GM21528 (cell line): ENCODE data around the gene SPACA7.

Experiments used
- ATAC-seq: cut with Tn5 transposase; IDR thresholded peaks from one replicate; pipeline ENCODE4 v1.9.1; 2021; ENCODE audit warnings: mild to moderate bottlenecking, moderate library complexity; ENCODE audit not compliant: unreplicated experiment, low FRiP score

The SPACA7 gene, protein sequence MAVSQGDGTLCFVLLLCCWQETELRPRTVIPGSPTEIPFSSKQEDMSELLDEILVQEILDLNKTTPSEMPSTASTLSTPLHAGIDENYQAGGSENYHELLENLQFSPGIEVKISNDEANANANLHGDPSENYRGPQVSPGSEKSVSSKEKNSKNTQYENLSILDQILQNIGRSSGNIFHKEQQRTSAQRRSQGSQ

DNA sequence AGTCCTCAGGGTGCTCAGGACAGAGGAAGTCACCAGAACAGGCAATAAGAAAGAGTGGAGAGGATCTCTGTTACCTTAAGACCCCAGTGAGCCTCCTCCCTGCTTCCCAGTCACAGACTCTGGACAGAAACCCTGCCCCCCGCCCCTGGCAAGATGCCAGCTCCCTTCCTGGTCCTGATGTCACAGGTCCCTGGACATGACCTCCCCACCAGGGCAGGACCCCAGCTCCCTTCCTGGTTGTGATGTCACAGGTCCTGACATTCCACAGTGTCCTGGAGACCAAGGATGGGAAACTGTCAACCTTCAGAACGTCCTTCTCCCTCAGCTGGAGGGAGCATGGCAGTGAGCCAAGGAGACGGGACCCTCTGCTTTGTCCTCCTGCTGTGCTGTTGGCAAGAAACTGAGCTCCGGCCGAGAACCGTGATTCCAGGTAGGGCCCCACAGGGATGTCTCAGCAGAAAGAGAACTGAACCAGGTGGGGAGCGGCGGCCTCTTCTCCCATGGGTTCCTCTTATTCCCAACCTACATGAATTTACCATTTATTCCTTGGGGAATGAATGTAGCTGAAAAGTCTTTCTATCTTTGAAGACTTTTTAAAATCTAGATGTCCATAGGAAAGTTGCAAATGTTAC, at the start of gene SPACA7:
TSS of gene SPACA7 (plus strand) at position 306 of the 632 bp plus-strand sequence. CDS start at position 337, 31 bp downstream.
- ATAC-seq = no peak

DNA sequence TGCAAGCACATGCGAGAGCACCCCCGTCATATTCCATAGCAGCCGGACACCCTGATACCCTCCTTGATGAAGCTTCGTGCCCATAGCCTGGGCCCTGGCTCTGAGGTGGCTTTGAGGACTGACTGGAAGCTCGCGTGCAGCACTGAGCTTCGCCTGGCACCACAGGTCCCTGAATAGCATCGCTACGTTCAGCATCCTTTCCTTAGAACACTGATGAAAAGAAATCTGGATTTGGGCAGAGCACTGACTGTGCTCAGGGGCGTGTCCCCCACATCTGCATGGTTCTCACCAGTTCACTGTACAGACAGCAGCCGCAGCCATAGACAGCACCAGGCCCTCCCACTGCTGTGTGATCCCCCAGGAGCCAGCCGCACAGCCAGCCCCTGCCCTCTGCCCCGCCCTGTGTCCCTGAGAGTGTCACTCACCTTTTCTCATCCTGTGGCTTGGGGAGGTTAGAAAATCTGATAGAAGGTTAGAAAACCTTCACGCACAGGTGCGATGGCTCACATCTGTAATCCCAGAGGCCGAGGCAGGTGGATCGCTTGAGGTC, 49.3 kb upstream of the SPACA7 start:
- no peak for ATAC-seq

DNA sequence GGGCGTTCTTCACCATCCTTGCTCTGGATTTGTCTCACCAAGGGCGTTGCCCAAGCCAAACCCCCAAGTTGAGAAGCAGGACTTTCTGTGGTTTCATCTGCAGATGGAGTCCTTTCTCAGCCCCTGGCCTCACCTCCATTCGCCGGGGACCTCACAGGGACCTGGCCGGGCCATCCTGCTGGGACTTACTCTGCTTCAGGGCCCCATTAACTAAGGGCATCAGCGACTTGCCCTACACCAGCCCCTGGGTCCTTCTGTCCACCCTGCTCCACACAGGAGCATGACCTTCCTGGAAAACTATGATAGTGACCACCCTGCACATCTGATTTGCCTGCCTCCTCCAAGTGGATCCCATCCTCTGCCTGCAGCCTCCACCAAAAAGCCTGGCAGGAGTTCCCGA, 47.2 kb upstream of the SPACA7 start:
- no peak for ATAC-seq

DNA sequence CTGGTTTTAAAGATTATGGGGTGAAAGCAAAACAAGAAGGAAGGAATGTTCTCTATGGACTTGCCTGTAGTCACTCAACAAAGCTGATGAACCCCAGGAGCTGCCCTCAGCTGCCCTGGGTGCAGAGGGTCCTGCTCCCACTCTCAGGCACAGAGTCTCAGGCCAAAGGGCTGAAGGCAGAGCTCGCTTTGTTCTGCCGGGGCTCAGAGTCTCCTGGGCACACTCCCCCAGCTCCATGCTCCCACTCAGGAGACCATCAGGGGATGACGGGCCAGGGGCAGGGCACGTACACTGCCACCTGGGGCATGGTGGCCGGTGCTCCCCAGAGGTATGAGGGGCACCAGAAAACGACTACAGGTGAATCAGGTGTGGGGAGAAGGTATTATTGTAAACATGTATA, 46.8 kb upstream of the SPACA7 start:
- ATAC-seq = no peak

DNA sequence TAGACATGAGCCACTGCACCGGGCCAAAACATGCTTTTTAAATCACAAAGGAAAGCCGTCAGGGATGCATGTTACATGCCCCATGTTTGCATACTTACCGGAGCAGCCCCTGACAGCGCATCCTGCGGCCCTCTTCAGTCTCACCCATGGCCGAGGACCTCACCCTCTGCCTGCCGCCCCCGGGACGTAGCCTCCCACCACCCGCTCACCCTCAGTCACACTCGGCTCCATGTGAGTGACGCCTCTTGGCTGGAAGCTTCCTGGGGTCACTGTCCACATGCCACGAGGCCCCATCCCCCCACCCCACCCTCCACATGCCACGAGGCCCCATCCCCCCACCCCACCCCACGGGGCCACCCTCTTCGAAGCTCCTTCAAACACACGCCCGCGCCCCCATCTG, 46.1 kb upstream of the SPACA7 start:
- ATAC-seq = no peak

DNA sequence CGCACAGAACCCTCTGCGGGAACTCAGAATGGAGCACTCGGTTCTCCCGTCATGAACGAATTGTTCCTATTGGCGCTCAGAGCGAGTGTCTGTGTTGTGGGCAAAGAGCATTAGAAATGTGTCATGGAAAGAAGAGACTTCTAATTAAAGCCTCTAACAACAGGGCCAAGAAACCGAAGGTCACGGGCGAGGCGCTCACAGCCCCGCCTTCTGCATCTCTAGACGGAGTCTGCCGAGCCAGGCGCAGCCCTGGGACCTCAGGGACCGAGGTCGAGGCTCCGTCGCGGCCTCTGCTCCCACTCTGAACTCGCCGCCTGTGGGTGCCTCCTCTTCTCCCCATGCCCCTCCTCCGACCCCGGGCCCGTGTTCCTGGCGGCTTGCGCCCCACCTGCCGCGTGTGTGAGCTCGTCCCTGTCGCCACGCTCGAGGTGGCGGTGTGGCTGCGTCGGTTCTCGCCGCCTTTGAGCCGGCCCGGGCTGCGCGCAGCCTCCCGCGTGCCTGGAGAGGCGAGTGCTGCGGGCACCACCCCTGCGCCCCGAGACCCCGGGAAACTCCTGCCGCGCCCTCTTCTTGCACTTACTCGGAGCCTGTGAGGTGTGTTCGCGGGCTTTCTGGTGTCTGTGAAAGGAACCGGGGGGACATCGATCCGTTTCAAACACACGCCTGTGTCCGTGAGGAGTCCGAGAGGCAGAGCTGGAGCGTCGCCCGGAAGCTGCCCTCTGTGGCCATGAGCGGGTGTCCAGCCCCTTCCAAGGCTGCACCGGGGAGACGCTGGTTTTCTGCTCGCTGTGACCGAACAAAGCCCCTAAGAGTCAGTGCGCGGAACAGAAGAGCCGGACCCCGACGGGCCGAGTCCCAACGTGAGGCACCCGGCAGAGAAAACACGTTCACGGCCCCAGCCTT, 45.4 kb upstream of the SPACA7 start:
- ATAC-seq = no peak

DNA sequence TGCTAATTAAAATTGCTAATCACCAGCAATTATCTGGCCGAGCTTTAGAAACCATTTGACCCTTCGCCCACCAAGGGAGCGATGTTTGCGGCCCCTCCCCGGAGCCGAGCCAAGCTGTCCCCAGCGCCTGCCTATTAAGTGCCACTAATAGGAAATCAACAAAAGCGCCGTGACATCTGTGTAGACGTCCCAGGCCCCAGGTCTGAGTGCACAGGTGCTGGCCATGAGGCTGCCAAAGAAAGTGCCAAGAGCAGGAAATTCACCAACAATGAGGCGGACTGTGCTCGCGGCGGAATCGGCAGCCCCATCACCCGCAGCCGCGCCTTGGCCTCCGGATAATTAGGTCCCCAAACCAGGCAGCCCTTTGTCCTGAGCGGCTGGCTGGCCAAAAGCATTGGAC, 44.5 kb upstream of the SPACA7 start:
- ATAC-seq = no peak

DNA sequence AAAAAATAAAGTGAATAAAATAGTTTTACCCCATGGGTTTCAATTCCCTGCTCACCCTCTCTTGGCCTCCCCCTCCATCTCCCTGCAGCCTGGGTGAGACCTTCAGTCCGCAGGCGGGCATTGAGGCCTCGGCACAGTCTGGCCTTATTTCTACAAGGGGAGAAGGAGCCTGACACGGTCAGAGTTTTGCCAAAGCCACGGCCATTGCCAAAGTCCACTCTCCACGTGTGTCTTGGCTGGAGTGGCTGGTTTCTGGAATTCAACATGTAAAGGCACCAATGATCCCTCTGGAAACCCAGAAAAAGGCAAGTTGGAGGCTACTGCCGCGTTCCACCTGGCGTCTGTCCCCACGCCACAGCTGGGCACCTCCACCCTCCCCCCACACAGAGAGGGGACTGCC, 43.4 kb upstream of the SPACA7 start:
- ATAC-seq = no peak

DNA sequence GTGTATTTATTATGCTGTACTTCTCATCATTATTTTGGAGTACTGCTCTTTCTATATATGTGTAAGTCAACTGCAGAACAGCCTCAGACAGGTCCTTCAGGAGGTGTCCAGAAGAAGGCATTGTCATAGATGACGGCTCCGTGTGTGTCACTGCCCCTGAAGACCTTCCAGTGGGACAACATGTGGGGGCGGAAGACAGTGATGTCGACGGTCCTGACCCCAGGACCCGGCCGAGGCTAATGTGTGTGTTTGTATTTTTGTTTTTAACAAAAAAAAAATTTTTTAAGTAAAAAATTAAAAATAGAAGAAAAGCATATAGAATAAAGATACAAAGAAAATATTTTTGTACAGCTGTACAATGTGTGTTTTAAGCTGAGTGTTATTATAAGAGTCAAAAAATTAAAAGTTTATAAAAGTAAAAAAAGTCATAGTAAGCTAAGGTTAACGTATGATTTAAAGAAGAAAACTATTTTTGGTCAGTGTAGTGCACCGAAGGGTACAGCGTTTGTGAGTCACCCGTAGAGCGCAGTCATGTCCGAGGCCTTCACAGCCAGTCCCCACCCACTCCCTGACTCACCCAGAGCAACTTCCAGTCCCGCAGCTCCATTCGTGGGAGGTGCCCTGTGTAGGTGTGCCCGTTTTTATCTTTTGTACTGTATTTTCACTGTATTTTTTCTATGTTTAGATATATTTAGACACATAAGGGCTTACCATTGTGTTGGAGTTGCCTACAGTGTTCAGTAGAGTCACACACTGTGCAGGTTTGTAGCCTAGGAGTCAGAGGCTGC, 42.2 kb upstream of the SPACA7 start:
- ATAC-seq = no peak

DNA sequence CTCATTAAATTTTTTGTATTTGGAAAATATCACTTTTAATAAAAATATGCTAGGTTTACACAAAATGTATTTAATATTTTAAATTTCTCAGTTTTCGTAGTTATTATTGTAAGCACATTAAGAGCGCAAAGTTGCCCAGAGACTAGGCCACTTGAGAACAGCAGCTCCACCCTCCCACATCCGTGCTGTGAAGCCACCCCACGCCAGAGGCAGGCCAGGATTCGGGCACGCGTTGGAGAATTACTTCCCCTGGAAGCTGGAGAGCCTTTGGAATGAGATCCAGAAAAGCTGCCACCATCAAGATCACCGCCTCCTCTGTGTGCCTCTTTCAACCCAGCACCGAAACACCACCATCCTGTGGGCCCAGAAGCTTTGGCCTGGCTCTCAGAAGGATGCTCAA, 41.0 kb upstream of the SPACA7 start:
- ATAC-seq = no peak

DNA sequence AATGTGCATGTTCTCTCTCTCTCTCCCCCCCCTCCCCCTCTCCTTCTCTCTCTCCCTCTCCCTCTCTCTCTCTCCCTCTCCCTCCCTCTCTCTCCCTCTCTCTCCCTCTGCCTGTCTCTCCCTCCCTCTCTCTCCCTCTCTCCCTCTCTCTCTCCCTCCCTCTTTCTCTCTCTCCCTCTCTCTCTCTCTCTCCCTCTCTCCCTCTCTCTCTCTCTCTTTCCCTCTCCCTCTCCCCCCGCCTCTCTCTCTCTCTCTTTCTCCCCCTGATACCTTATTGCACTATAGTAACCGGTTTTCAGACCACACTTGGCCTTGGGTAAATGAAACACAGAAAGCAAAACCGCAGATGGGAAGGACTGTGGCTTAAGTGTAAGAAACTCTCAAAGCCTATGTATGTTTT, 34.7 kb upstream of the SPACA7 start:
- no peak for ATAC-seq

DNA sequence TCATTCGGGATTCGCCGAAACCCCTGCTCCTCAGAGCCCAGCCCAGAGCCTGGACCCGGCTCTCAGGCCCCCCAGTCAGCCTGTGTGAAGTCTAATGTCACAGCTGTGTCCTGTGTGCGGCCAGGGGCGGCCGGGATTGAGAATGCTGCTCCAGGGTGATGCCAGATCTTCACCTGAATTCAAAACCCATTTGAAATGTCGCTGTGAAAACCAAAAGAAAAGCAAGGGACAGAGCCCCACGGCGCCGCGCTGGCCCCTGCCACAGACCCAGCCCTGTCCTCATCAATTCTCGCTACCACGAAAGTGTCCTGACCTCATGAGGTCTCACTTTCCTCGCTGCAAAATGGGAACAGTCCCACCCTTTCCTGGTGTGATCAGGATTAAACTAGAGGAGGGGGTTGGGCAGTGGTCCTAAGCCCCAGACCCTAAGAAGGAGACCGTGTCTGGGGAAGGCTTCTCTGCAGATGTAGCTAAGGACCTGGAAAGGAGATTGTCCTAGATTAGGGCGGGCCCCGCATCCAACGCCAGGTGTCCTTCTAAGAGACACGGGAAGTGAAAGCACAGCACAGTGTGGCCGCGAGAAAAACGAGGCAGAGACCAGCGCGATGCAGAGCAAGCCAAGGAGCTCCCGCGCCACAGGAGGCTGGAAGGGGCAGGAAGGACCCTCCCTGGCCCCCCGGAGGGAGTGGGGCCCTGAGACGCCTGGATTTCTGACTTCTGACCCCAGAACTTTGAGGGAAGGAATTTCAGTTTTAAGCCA, 34.0 kb upstream of the SPACA7 start:
- ATAC-seq = no peak

DNA sequence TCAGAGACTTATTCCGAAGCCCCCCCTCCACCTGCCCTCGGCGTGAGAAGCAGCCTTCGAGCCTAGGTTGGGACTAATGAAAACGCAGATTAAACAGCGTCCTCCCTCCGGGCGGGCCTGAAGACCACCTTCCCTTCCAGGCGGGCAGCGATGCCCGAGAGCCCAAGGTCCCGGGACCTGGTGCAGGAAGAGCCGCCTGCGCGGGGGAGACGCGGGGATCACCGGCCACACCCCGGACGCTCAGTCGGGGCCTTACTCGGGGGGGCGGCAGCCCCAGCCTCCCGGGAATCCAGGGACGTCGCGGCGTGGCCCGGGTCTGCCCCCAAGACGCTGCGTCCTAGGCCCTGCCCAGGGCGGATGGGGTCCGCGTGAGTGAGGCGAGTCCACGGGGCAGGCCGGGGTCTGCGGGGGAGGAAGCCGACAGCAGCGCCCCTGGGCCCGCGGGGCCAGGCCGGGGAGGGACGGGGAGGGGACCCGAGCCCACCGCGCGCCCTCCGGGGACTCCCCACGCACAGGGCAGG, 33.3 kb upstream of the SPACA7 start:
- ATAC-seq = no peak

DNA sequence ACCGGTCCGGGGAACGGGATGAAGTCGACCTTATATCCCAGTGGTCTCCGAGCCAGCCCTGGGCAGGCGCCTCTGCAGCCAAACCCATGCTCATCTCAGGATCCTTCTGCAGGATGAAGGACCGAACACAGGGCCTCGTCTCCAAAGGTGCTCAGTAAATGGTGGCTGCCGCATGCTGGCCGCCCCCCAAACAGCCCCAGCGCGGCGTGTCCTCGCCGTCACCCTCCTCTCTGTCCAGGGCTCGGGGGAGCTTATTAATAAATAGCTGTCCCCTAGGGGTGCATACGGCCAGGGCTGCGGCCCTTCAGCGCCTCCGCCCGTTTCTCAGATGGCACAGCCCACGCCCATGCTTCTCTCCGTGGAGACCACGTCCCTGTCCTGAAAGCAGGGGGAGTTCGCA, 32.6 kb upstream of the SPACA7 start:
- ATAC-seq = no peak

DNA sequence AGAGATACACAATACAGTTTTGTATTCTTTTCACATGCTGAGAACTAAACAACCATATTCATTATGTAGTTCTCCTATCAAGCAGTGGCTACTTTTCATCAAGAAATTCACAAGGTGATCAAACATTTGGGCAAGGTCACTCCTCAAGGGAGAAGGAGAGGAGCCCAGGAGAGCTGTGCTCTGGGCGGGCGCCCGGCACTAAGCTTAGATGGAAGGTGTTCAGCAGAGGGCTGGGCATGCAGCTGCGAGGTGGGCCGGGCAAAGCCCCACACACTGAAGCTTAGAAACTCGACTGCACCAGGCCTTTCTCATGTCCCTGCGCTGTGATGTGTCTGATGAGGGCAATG, 30.4 kb upstream of the SPACA7 start:
- ATAC-seq = no peak

DNA sequence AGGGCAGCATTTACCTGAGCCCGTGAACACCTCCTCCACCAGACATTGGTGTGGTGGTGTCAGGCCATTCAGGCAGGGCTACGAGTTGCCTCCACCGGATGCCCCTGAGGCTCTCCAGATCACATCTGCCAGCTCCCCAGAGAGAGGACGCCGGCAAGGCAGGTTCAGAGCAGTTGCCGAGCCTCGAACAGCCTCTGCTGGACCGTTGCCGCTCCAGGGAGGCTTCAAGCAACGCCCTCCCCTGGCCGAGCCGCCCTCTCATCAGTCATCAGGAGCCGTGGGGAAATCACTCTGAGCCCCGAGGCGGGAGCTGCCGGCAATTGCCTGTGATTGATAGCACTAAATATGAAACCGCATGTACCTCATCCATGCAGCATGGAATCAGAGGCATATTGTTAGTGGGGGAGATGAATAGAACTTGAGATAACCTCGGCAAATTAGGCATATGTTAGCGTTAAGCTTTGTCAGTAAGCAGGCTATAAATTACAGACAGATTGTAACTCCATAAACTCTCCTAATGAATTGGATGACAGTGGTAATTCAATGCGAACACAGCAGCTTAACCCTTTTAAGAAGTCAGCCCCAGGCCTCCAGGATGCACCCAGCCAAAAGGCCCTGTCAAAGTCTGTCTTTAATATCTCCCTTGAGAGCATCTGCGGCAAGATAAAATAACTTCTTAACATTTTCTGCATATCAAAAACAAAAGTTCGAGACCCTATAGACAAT, 29.8 kb upstream of the SPACA7 start:
- no peak for ATAC-seq

DNA sequence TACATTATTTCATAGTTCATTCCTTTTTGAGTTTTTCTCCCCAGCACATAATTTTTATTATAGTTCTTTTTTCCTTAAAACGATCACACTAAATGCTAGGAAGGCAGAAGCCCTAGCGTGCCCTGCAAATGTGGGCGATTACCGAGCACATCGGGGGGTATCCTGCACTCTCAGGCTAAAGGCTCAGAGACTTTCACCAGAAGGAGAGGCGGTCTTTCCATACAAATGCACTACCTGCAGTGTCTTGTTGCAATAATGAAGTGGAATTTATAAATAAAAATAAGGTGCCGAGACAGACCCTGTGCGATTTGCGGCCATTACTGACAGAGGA, 29.3 kb upstream of the SPACA7 start:
- ATAC-seq = no peak

DNA sequence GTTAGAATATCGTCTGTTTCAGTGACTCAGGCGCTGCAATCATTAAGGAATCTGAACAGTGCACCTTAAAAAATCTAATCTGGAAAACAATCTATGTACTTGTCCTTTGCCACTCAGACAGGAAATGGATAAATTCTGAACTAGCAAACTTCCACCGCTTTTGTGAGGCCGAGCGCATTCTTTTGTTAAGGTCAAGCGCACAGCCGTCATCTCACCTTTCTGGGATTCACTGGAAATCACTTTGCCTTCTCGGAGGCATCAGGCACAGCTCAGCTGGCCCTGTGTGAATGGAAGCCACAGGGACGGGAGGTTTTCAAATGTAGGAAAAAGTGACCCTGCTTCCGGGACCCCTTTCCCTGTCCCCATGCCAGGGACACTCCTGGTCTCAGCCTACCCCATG, 28.2 kb upstream of the SPACA7 start:
- no peak for ATAC-seq

DNA sequence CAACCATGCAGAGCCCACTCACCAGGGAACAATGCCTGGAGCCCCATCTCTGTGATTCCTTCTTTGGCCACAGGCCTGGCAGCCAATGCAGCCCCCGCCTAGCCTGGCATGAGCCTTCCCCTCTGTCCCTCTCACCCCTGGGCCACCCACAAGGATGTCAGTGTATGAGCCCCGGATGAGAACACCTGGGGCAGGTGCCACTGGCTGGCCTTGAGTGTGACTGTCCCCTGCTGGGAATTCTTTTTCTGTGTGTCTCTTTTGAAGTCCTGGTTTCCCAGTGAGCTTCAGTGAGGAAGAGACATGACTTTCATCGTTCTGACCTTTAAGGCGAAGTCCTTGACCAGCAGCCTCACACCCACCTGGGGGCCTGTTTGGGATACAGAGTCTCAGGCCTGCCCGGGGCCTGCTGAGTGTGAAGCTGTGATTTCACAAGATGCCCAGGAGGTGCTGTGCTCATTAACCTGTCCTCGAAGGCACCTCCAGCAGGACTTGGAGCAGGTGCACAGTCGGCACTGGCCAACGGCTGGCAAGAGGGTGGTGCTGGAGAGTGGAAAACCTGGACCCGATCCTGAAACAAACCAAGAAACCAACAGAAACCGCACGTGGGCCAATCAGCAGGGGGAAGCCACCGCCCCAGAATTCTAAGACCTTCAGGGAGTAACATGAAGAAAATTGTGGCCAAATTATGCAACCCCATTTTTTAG, 27.4 kb upstream of the SPACA7 start:
- ATAC-seq = no peak
